HFFc6 (cell line): Measurements from ENCODE around the gene ZPLD1. TPM values are rescaled to one million over a fixed set of nuclear protein-coding genes. Genes with fewer than 3 reads are reported as not detected.
A peak's percentile ranks its signal among the peaks of the same experiment; 100 is the strongest.

ENCODE experiments used
- DNase-seq: peaks from one replicate; pipeline ENCODE4 v3.0.0-alpha.2; 2018
- H3K27ac Mint-ChIP-seq: 2 replicates; pipeline ENCODE4 v1.8.0; 2020; ENCODE audit warnings: mild to moderate bottlenecking, mixed read lengths
- H3K27me3 Mint-ChIP-seq: 2 replicates; pipeline ENCODE4 v1.8.0; 2021; ENCODE audit warnings: mild to moderate bottlenecking, moderate library complexity, mixed read lengths; ENCODE audit not compliant: insufficient read depth
- H3K36me3 Mint-ChIP-seq: 2 replicates; pipeline ENCODE4 v1.8.0; 2021; ENCODE audit warnings: low read depth, mixed read lengths
- H3K4me1 Mint-ChIP-seq: 2 replicates; pipeline ENCODE4 v1.8.0; 2020; ENCODE audit warnings: low read depth, mixed read lengths
- H3K4me3 Mint-ChIP-seq: 2 replicates; pipeline ENCODE4 v1.8.0; 2020; ENCODE audit warnings: mild to moderate bottlenecking, moderate library complexity, mixed read lengths
- H3K9me3 Mint-ChIP-seq: 2 replicates; pipeline ENCODE4 v1.8.0; 2020; ENCODE audit warnings: mild to moderate bottlenecking, mixed read lengths
- total RNA-seq, 6 experiments: library from RNA; stranded (reverse); fragmentation: NEBNext Ultra II Directional; extraction: Animal tissue kit (Norgen Biotek cat#: 25700); gene quantifications; 2 replicates in 1 of 6; 3 replicates in 5 of 6; pipeline ENCODE4 v1.2.3, GENCODE V29; 2021
- TF ChIP-seq, protein P1 (sequence below): fragments of 200-600 bp; sonication (generic); IDR thresholded peaks from 2 replicates; pipeline ENCODE4 v1.5.0; 2021; ENCODE audit warnings: antibody characterized with exemption, mild to moderate bottlenecking

ZPLD1 gene
- total RNA-seq, 6 experiments from 2014 or later: 0.07 to 0.19 (median 0.12) TPM; not detected in 3

DNA sequence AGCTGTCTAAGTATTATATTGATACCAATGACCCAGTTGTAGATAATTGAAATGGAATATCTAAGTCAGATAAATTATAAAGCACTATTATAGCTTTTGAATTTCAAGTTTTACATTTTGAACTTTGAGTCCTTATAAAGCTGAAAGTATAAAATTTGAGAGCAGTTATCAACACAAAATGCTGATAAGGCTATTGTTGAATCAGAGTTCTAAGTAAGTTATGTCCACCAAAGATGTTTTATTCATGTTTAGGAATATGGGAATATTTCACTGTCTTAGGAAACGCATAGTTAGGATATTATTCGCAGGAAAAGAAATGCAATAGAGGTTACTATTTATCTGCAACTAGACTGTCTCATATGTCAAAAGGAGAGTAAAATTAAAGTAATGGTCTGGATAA, 29.4 kb downstream of the ZPLD1 start:
- TF ChIP-seq, protein P1, sequence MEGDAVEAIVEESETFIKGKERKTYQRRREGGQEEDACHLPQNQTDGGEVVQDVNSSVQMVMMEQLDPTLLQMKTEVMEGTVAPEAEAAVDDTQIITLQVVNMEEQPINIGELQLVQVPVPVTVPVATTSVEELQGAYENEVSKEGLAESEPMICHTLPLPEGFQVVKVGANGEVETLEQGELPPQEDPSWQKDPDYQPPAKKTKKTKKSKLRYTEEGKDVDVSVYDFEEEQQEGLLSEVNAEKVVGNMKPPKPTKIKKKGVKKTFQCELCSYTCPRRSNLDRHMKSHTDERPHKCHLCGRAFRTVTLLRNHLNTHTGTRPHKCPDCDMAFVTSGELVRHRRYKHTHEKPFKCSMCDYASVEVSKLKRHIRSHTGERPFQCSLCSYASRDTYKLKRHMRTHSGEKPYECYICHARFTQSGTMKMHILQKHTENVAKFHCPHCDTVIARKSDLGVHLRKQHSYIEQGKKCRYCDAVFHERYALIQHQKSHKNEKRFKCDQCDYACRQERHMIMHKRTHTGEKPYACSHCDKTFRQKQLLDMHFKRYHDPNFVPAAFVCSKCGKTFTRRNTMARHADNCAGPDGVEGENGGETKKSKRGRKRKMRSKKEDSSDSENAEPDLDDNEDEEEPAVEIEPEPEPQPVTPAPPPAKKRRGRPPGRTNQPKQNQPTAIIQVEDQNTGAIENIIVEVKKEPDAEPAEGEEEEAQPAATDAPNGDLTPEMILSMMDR: no peak
- H3K4me1 Mint-ChIP-seq: no peaks in the 10 kb centered on the region
- H3K9me3 Mint-ChIP-seq: no peaks in the 10 kb centered on the region
- no peak overlapping the region for H3K27ac Mint-ChIP-seq
- no peaks in the 10 kb centered on the region for H3K36me3 Mint-ChIP-seq
- H3K27me3 Mint-ChIP-seq: peaks cover 4% of the 10 kb centered on the region
- H3K4me3 Mint-ChIP-seq: no peak overlapping the region
- DNase-seq: no peak

DNA sequence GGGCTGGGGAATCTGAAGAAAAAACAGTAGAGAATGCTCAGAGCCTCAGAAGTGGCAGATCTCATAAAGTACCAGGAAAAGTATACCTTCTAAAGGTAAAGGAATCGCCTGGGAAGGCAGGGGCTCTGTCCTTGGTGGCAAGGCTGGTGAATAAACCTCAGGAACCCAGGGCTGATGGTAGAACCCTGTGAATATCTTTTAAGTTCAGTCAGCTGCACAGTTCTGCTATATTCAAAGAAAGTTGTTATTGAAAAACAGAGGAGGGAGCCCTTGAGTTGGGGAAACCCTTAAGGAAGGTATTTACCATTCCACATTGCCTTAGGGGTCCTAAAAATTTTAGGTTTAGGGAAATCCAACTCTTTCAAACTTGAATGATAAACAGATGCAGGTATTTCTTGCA, 31.2 kb downstream of the ZPLD1 start:
- H3K4me1 Mint-ChIP-seq: no peaks in the 10 kb centered on the region
- TF ChIP-seq, protein P1: peak; percentile 20; the same call in 1 of the 2 replicates

DNA sequence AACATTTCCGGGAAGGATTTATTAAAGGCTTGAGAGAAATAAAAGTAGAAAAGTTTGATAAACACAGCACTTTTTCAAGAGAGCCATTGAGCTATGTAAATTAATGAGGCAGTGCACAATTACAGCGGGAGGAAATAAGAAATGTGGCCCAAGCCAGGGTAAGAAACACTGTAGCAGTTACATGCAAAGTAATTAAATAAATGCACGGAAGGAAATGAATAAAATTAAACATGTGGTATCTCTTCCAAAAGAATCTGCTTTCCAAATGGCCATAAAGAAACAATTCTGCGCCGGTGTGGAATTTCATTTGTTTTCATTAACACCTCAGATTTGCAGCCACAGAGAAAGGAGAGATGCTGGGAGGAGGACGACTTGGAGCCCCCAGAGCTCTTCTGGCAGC, 35.3 kb downstream of the ZPLD1 start:
- Mint-ChIP-seq H3K36me3 (no peaks in the 10 kb centered on the region), H3K4me1 (no peaks in the 10 kb centered on the region), H3K27me3 (peaks cover 1% of the 10 kb centered on the region; the same call in 1 of the 2 replicates), H3K27ac (no peak overlapping the region), H3K4me3 (no peak overlapping the region), H3K9me3 (no peaks in the 10 kb centered on the region)
- TF ChIP-seq, protein P1: no peak
- no peak for DNase-seq

More for the DNA sequence above, 31.2 kb downstream of the ZPLD1 start:
- H3K9me3 Mint-ChIP-seq: no peaks in the 10 kb centered on the region
- peaks cover 4% of the 10 kb centered on the region for H3K27me3 Mint-ChIP-seq
- no peak overlapping the region for H3K4me3 Mint-ChIP-seq
- no peaks in the 10 kb centered on the region for H3K36me3 Mint-ChIP-seq
- DNase-seq: no peak
- no peak overlapping the region for H3K27ac Mint-ChIP-seq

DNA sequence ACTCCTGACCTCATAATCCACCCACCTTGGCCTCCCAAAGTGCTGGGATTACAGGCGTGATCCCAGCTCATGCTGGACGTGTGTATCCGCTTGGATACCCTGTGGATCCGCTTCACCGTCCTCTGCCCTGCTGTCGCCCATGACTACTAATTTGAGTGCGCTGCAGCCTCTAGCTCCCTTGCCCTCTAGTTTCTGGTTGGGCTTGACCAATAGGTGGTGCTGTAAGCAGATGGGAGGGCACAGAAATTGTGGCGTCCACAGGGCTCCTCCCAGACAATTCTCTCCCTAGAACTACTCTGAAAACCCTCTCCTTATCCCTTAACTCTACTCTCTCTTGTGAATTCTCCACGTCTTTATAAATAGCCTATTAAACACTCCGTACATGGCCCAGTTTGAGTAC, 36.2 kb downstream of the ZPLD1 start:
- DNase-seq: no peak
- TF ChIP-seq, protein P1: peak; percentile 30; the same call in 1 of the 2 replicates
- Mint-ChIP-seq H3K27me3 (peaks cover 1% of the 10 kb centered on the region; the same call in 1 of the 2 replicates), H3K27ac (no peak overlapping the region), H3K36me3 (no peaks in the 10 kb centered on the region), H3K4me3 (no peak overlapping the region), H3K9me3 (no peaks in the 10 kb centered on the region), H3K4me1 (no peaks in the 10 kb centered on the region)

DNA sequence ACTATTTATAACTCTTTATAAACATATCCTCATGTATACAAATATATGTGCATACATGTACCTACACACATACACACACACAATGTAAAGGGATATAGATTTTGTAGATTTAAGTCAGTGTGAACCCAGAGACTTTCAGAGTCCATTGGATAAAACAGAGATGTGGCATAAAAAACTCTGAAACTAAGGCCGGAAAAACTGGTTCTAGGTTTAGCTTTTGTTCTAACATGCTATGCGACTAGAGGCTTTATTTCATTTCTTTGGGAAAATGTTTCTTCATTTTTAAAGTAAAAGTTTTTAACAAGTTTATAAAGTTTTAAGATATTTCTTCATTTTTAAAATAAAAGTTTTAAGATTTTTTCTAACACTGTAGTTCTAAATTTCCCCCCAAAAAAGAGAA, 36.7 kb downstream of the ZPLD1 start:
- DNase-seq: no peak
- no peaks in the 10 kb centered on the region for H3K4me1 Mint-ChIP-seq
- H3K36me3 Mint-ChIP-seq: no peaks in the 10 kb centered on the region
- H3K4me3 Mint-ChIP-seq: no peak overlapping the region
- TF ChIP-seq, protein P1: no peak
- H3K27ac Mint-ChIP-seq: no peak overlapping the region
- peaks cover 1% of the 10 kb centered on the region; the same call in 1 of the 2 replicates for H3K27me3 Mint-ChIP-seq
- H3K9me3 Mint-ChIP-seq: no peaks in the 10 kb centered on the region

DNA sequence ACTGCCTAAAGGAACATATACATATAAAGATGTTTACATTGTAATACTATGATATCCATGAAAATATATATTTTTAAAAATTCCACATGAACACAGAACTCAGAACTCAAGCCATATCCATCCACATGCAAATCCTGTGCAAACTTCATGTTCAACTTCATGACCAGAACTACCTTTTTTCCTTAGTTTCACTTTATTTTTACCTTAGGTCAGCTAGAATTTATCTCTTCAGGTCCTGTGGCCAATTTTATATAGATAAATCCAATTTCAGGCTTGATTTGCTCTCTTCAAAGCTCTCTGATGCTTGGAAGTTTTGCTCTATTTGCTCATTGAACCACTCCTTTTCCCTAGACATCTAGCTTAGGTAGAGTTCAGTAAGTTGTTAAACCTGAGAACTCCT, 38.8 kb downstream of the ZPLD1 start:
- Mint-ChIP-seq H3K27ac (no peak overlapping the region), H3K27me3 (no peaks in the 10 kb centered on the region; the same call in 1 of the 2 replicates), H3K36me3 (no peaks in the 10 kb centered on the region), H3K9me3 (no peaks in the 10 kb centered on the region), H3K4me3 (no peak overlapping the region), H3K4me1 (no peaks in the 10 kb centered on the region)
- DNase-seq: no peak
- TF ChIP-seq, protein P1: no peak
